Measurements from ENCODE around the gene BEND6.

Gene BEND6

DNA sequence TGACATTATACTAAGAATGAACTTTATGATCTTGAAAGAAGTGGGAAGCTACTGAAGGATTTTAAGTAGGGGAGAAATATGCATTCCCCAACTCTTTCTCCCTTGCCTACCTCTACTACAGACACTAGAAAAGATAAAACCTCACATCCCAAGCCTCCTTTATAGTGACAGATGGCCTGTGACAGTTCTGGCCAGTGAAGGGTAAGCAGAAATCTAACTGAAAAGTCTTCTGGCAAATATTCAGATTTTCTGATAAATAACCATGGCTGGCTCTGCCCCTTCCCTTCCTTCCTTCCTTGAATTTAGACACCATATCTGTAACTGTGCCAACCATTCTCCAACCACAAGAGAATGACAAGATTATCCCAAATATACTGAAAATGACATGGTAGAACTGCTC lies 10.2 kb upstream of the BEND6 start:
- DNase-seq: no peak

DNA sequence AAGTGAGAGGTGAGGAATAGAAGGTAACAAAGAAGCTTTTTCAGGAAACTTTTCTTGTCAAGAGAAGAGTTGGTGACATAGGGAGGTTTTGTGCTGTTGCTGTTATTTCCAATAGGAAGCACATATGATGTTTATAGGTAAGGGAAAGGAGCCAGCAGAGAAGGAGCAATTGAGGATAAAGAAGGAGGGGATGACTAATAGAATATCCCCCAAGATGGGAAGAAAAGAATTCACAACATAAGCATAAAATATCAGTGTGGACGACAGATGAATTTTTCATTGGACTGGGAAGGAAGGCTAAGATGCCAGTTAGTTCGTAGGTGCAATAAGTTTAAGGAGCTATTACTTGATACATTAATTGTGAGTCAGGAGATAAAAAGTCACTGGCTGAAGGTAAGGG lies 8.5 kb upstream of the BEND6 start:
- no peak for DNase-seq

GRCh38 chr6:56947924-56948323 lies 7.0 kb upstream of the BEND6 start:
- DNase-seq: no peak

- DNase-seq: no peak
Measured at GRCh38 chr6:56949265-56949664, 5.6 kb upstream of the BEND6 start.

- no peak for DNase-seq
Measured at GRCh38 chr6:56949925-56950495, 4.9 kb upstream of the BEND6 start.

- no peak for DNase-seq
Measured at GRCh38 chr6:56951049-56951831, 3.7 kb upstream of the BEND6 start.

DNA sequence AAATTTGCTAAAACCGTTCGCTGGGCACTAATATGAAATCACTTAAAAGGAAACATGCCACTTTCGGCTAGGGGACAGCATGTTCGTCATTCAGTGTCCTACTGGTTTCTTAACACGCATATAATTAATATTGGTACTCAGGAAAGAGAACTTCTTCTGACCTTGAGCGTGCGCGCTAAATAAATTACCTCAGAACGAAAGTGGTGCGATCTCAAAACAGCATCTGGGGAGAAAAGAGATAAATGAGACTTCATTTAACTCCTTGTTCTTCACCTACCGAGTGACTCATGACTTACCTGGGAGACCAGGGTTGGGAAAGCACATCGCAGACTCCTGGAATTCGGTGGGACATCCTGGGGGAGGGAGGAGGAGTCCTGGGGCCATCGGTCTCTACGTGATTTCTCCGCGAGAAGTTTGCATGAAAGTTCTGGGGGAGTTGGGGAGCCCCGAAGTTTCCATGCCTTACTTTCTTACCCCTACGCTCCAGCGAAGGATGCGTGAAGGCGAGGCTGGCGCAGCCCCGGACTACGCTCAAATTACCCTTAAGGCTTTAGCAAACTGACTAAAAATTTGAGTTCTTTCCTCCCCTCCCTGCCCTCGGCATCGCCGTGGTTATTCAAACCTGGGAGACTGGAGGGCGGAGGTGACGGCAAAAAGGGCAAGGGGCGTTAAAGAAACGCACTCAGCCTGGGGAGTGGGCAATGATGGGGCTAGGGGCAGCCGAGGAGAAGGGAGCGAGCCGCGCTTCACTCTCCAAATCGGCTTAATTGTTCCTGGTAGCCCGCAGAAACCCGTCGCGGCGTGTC lies 1.1 kb upstream of the BEND6 start:
- peak in 1 of 2 experiments; percentile 4 for DNase-seq

GRCh38 chr6:56955171-56956155 lies 556 bp downstream of the BEND6 start:
- peak; percentile 48 to 64 for DNase-seq

DNA sequence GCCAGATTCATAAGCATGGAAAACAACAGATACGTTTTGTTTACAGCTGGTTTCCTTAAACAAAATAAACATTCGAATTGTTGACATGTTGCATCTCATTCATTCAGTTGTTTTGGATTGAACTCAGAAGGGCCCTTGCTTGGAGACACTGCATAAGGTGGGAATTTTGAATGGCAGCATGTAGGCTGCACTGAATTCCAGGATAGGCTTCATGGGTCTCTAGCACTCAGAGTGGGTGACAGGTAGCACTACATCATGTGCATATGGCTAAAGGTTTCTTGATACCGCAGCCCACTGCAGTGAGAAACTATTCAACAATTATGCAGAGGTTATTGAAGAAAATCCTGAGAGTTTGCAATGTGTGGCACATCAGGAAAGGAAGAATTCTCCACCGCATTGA lies 1.6 kb downstream of the BEND6 start:
- no peak for DNase-seq

GRCh38 chr6:56957856-56958255 lies 2.9 kb downstream of the BEND6 start:
- no peak for DNase-seq

DNA sequence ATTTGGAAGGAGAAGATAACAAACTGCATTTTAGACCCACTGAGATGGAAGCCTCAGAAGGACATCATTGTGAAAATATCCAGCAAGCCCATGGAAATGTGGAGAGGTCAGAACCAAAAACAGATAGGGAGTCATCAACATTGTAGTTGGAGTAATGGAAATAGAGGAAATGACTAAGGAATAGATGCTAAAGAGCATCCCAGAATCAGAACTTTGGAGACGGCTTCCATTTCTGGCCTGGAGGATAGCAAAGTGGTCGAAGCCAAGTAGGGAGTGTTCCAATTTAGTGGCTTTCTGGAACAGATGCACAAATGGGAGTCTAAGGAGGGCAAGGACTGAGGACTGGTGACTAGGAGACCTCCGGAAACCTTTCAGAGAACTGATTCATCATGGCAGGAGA lies 3.6 kb downstream of the BEND6 start:
- DNase-seq: no peak

DNA sequence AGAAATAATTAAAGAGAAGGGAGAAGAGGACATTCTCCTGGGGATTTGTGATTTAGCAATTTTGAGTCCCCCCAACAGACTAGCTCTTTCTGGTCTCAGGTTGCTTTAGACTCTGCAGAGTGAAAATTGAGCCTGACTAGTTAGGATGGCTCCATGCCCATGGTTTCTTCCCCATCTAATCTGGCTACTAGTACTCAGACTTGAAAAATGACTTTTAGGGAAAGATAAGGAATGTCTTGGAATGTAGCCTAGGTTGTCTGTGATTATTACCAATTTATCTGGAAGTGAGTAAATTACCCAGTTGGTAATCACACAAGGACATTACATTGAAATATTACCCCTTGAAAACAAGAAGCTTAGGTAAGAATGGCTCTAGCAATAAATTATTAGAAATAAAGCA lies 4.2 kb downstream of the BEND6 start:
- no peak for DNase-seq

- no peak for DNase-seq
Measured at GRCh38 chr6:56959938-56960337, 5.0 kb downstream of the BEND6 start.

GRCh38 chr6:56961151-56961550 lies 6.2 kb downstream of the BEND6 start:
- DNase-seq: no peak

DNA sequence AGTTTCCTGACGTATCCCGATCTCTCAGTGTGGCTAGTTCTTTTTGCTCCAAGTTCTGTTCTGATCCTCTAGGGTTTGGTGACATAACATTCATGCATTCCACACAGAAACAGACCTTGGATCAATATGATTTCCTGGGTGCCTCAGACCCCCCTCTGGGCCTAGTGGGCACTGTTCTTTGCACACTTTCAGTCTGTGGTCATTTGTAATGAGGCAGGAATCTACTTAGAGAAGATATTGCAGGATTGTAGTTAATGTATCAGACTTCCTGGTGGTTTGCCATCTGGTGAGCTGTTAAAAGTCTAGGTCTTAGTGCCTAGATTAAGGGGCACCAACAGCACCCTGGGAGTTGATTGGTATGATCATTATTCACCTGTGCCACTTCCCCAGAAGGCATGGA lies 7.5 kb downstream of the BEND6 start:
- no peak for DNase-seq

GRCh38 chr6:56963043-56963442 lies 8.1 kb downstream of the BEND6 start:
- DNase-seq: no peak

DNA sequence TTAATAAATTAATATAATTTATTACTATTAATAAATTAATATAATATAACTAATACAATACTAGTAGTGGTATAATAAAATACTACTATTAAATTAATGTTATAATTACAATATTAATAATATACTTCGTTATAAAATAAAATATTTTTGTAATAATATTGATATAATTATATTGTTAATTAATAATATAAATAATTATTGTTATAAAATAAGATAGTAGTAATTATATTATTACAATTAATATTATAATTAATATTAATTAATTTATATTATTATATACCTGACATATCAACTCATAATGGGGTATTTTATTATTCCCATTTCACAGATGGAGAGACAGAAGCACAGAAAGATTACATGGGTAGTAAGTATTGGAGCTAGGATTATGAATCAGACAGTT lies 8.9 kb downstream of the BEND6 start:
- no peak for DNase-seq

DNA sequence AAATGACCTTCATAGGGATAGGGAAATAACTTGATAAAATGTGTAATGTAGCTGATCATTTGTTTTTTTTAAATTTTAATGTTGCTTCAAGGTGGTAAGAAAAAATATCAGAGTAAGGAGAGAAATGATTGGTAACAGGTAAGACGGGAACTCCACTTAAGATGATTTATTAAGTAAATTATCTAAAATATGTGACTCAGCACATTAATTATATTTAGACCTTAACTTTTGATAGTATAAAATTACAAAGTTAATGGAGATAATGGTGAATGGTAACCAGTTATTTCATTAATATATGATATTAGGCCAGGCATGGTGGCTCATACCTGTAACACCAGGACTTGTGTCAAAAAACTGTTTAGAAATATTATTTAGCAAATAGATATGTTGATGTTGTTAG lies 10.2 kb downstream of the BEND6 start:
- no peak for DNase-seq

DNA sequence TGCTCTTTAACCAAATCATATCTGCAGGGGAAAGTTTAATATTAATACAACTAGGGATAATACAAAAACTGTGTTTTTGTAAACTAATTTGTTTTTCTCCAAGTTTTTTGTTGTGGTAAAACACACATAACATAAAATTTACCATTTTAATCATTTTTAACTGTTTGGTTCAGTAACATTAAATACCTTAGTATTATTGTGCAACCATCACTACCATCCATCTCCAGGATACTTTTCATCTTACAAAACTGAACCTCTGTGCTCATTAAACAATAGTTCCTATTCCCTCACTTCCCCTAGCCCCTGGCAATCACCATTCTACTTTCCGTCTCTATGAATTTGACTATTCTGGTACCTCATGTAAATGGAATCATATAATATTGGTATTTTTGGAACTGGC lies 15.9 kb downstream of the BEND6 start:
- no peak for DNase-seq

- no peak for DNase-seq
Measured at GRCh38 chr6:56977192-56977591, 22.3 kb downstream of the BEND6 start.

- DNase-seq: no peak
Measured at GRCh38 chr6:56978530-56978929, 23.6 kb downstream of the BEND6 start.

- DNase-seq: no peak
Measured at GRCh38 chr6:56984361-56984760, 29.5 kb downstream of the BEND6 start.

DNA sequence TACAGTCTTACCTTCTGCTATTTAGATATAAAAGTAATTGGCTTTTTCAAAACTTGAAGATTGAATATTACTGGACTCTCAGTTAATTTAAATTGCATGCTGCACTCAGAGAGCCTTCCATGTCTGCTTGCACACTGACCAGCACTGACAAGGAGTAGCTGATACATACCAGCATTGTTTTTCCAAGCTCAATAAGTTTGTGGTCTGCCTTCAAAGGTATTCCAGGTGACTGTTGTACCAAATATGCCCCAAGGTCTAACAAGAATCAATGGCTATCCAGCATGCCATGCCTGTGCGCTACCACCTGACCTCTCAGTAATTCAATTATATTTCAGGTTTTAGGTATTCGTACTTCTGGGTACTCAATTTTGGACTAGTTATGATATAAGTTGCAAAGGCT lies 30.0 kb downstream of the BEND6 start:
- DNase-seq: no peak

Data from stimulated activated CD4-positive, alpha-beta T cell treated with anti-CD3 and anti-CD28 coated beads, Interleukin-4, amount 100 ng/mL, for 4 hours (primary cell).